ENCODE results near the gene DAPK1. TPM values are rescaled to one million over a fixed set of nuclear protein-coding genes. Genes with fewer than 3 reads are reported as not detected.
"Not testable (repeated sequence)": the region's sequence is repeated elsewhere in the genome, so short reads cannot be mapped to it uniquely, and the experiment has no call there.

The DAPK1 gene
- polyA plus RNA-seq, 2 of the 4 experiments (the other 2 are of a cell fraction), result 55.2 to 67.2 TPM

DNA sequence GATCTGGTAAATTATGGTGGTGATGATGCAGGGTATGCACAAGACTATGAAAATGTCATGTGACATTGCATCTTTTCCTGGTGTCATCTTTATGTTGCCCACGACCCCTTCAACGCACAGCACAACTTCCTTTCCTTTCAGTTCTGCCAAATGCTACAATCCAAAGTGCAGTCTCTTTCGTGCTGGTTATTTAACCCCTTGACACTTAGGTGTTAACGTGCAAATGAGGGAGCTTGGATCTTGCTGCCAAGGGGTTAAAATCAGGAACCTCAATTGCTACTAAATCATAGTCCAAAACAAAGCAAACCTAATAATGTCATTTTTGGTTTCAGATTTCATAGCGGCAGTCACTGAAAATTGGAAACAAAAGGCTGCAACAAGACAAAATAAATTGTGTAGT is 244.2 kb downstream of the DAPK1 start:
- no peak for FAIRE-seq
- H3K9me3 ChIP-seq, result no peaks in the 10 kb centered on the region
- ATAC-seq, result no peak
- no peak for DNase-seq (ENCODE audit: low read depth in 1 of 2, low spot score in 1 of 2)
- no peak overlapping the region for H3K27ac ChIP-seq
- TF ChIP-seq FOSL2 (IDR thresholded peaks at IDR 0.05), result no peak
- no peak for TF ChIP-seq FOSL2 (CRISPR knock-in tag; IDR thresholded peaks at IDR 0.05)
- TF ChIP-seq ZSCAN20 (CRISPR knock-in tag; IDR thresholded peaks at IDR 0.05), result no peak
- TF ChIP-seq PHF8 (IDR thresholded peaks at IDR 0.05; ENCODE audit: borderline replicate concordance, low read depth), result no peak
- no peak for TF ChIP-seq RARB (CRISPR knock-in tag; IDR thresholded peaks at IDR 0.05)
- H3K4me1 ChIP-seq, result peaks cover 5% of the 10 kb centered on the region; the same call in 1 of the 3 replicates
- 72% methylated on average over 5 of the region's 5 CpGs for WGBS (ENCODE audit: missing lambda C conversion rate)
- POLR2A ChIA-PET, result no interaction called here
- CTCF ChIA-PET, result no interaction called here
- H3K4me3 ChIP-seq, result no peak overlapping the region
- no peak overlapping the region for H3K4me2 ChIP-seq

DNA sequence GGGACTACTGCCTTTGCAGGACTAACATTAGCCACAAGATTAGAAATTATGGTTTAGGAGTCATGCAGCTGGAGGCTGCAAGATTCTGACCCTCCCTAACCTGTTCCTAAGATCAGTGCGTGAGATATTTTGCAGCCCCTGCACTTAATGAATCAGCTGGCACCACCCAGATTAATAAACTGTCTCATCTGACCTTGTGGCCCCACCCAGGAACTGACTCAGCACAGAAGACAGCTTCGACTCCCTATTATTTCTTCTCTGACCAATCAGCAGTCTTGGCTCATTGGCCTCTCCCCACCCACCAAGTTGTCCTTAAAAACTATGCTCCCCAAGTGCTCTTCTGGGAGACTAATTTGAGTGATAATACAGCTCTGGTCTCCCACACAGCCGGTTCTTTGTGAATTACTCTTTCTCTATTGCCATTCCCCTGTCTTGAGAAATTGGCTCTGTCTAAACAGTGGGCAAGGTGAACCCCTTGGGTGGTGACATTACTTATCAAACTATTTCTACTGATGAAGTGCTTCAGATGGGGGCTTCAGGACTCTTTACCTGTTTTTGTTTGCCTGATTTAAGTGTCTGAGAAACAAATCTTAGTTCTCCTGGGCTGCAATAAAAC is 245.3 kb downstream of the DAPK1 start:
- POLR2A ChIA-PET, result no interaction called here
- no peak for FAIRE-seq
- TF ChIP-seq, protein P1, sequence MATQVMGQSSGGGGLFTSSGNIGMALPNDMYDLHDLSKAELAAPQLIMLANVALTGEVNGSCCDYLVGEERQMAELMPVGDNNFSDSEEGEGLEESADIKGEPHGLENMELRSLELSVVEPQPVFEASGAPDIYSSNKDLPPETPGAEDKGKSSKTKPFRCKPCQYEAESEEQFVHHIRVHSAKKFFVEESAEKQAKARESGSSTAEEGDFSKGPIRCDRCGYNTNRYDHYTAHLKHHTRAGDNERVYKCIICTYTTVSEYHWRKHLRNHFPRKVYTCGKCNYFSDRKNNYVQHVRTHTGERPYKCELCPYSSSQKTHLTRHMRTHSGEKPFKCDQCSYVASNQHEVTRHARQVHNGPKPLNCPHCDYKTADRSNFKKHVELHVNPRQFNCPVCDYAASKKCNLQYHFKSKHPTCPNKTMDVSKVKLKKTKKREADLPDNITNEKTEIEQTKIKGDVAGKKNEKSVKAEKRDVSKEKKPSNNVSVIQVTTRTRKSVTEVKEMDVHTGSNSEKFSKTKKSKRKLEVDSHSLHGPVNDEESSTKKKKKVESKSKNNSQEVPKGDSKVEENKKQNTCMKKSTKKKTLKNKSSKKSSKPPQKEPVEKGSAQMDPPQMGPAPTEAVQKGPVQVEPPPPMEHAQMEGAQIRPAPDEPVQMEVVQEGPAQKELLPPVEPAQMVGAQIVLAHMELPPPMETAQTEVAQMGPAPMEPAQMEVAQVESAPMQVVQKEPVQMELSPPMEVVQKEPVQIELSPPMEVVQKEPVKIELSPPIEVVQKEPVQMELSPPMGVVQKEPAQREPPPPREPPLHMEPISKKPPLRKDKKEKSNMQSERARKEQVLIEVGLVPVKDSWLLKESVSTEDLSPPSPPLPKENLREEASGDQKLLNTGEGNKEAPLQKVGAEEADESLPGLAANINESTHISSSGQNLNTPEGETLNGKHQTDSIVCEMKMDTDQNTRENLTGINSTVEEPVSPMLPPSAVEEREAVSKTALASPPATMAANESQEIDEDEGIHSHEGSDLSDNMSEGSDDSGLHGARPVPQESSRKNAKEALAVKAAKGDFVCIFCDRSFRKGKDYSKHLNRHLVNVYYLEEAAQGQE (IDR thresholded peaks at IDR 0.05), result no peak
- TF ChIP-seq CBX8 (IDR thresholded peaks at IDR 0.05), result no peak
- no peak for TF ChIP-seq NR3C1 (IDR thresholded peaks at IDR 0.05)
- TF ChIP-seq, protein P2, sequence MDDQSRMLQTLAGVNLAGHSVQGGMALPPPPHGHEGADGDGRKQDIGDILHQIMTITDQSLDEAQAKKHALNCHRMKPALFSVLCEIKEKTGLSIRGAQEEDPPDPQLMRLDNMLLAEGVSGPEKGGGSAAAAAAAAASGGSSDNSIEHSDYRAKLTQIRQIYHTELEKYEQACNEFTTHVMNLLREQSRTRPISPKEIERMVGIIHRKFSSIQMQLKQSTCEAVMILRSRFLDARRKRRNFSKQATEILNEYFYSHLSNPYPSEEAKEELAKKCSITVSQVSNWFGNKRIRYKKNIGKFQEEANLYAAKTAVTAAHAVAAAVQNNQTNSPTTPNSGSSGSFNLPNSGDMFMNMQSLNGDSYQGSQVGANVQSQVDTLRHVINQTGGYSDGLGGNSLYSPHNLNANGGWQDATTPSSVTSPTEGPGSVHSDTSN (IDR thresholded peaks at IDR 0.05), result no peak
- TF ChIP-seq EHMT2 (IDR thresholded peaks at IDR 0.05; ENCODE audit: low read depth), result no peak
- no peak for TF ChIP-seq POLR2AphosphoS2 (conservative IDR thresholded peaks at IDR 0.05; ENCODE audit: low read length)
- no peak for TF ChIP-seq RNF2 (IDR thresholded peaks at IDR 0.05; ENCODE audit: borderline replicate concordance, low read depth)
- no peak for TF ChIP-seq ESRRA (IDR thresholded peaks at IDR 0.05; ENCODE audit: borderline replicate concordance, low read length)
- TF ChIP-seq, protein P3, sequence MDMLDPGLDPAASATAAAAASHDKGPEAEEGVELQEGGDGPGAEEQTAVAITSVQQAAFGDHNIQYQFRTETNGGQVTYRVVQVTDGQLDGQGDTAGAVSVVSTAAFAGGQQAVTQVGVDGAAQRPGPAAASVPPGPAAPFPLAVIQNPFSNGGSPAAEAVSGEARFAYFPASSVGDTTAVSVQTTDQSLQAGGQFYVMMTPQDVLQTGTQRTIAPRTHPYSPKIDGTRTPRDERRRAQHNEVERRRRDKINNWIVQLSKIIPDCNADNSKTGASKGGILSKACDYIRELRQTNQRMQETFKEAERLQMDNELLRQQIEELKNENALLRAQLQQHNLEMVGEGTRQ (IDR thresholded peaks at IDR 0.05), result no peak
- no peak for TF ChIP-seq HEYL (CRISPR knock-in tag; IDR thresholded peaks at IDR 0.05)
- TF ChIP-seq JUNB (IDR thresholded peaks at IDR 0.05), result no peak
- TF ChIP-seq FOSB (CRISPR knock-in tag; IDR thresholded peaks at IDR 0.05), result no peak
- TF ChIP-seq EHF (CRISPR knock-in tag; IDR thresholded peaks at IDR 0.05), result no peak
- no peak for TF ChIP-seq RAD21 (conservative IDR thresholded peaks at IDR 0.05 in 1 of 2, IDR thresholded peaks at IDR 0.05 in 1 of 2)
- TF ChIP-seq KDM1A (IDR thresholded peaks at IDR 0.05; ENCODE audit: low read depth), result no peak
- TF ChIP-seq, protein P4, sequence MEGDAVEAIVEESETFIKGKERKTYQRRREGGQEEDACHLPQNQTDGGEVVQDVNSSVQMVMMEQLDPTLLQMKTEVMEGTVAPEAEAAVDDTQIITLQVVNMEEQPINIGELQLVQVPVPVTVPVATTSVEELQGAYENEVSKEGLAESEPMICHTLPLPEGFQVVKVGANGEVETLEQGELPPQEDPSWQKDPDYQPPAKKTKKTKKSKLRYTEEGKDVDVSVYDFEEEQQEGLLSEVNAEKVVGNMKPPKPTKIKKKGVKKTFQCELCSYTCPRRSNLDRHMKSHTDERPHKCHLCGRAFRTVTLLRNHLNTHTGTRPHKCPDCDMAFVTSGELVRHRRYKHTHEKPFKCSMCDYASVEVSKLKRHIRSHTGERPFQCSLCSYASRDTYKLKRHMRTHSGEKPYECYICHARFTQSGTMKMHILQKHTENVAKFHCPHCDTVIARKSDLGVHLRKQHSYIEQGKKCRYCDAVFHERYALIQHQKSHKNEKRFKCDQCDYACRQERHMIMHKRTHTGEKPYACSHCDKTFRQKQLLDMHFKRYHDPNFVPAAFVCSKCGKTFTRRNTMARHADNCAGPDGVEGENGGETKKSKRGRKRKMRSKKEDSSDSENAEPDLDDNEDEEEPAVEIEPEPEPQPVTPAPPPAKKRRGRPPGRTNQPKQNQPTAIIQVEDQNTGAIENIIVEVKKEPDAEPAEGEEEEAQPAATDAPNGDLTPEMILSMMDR (IDR thresholded peaks at IDR 0.05), result no peak
- no peak for TF ChIP-seq PHF8 (IDR thresholded peaks at IDR 0.05; ENCODE audit: borderline replicate concordance, low read depth)
- TF ChIP-seq CEBPB (IDR thresholded peaks at IDR 0.05), result no peak
- TF ChIP-seq, protein P5, sequence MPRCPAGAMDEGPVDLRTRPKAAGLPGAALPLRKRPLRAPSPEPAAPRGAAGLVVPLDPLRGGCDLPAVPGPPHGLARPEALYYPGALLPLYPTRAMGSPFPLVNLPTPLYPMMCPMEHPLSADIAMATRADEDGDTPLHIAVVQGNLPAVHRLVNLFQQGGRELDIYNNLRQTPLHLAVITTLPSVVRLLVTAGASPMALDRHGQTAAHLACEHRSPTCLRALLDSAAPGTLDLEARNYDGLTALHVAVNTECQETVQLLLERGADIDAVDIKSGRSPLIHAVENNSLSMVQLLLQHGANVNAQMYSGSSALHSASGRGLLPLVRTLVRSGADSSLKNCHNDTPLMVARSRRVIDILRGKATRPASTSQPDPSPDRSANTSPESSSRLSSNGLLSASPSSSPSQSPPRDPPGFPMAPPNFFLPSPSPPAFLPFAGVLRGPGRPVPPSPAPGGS (IDR thresholded peaks at IDR 0.05), result no peak
- WGBS (ENCODE audit: missing lambda C conversion rate), result 60% methylated on average over 3 of the region's 3 CpGs
- H3K4me3 ChIP-seq, result no peak overlapping the region
- ATAC-seq, result no peak
- peaks cover 5% of the 10 kb centered on the region; the same call in 1 of the 3 replicates for H3K4me1 ChIP-seq
- CTCF ChIA-PET, result interaction anchor here (1.0 kb wide), 1 partner anchor 14 kb away, joined by 3 read pairs; no protein-coding TSS in a partner anchor
- DNase-seq (ENCODE audit: low read depth in 1 of 2, low spot score in 1 of 2), result no peak
- H3K27ac ChIP-seq, result no peak overlapping the region
- H3K4me2 ChIP-seq, result no peak overlapping the region
- no peaks in the 10 kb centered on the region for H3K9me3 ChIP-seq

DNA sequence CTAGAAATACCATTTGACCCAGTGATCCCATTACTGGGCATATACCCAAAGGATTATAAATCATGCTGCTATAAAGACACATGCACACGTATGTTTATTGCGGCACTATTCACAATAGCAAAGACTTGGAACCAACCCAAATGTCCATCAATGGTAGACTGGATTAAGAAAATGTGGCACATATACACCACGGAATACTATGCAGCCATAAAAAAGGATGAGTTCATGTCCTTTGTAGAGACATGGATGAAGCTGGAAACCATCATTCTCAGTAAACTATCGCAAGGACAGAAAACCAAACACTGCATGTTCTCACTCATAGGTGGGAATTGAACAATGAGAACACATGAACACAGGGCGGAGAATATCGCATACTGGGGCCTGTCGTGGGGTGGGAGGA is 246.6 kb downstream of the DAPK1 start:
- H3K27ac ChIP-seq; FAIRE-seq; H3K9me3 ChIP-seq; H3K4me1 ChIP-seq; H3K4me3 ChIP-seq; H3K4me2 ChIP-seq; ATAC-seq; POLR2A ChIA-PET; DNase-seq (ENCODE audit: low read depth in 1 of 2, low spot score in 1 of 2): not testable (repeated sequence)
- CTCF ChIA-PET, result interaction anchor here (1.0 kb wide), 1 partner anchor 15 kb away, joined by 3 read pairs; no protein-coding TSS in a partner anchor
- WGBS (ENCODE audit: missing lambda C conversion rate), result 75% methylated on average over 7 of the region's 7 CpGs

Data from A549 (cell line).